NCI-H128 (cell line): ENCODE results near the gene CFAP298.

Source experiments
- DNase-seq: peaks from one replicate; lab custom pipeline; 2025; ENCODE audit not compliant: unreplicated experiment; lab: John Stamatoyannopoulos, UW

Gene CFAP298

DNA sequence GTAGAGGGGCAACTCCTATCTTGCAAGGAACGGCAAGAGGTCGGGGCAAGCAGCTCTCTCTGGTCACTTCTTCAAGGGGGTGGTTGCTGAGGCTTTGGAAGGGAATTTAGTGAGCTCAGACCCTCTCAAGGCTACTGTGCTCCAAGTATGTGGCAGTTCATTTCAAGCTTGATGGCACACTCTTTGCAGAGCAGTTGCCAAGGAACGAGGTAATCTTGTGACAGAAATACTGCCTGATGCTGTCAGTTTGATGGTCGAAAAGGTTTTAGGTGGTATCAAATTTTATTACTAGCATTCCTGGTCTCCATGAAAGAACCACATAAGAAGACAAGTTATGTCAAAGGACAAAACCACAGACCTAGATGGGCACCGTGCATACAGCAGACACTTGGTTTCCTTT, 13.1 kb downstream of the CFAP298 start:
- no peak for DNase-seq

DNA sequence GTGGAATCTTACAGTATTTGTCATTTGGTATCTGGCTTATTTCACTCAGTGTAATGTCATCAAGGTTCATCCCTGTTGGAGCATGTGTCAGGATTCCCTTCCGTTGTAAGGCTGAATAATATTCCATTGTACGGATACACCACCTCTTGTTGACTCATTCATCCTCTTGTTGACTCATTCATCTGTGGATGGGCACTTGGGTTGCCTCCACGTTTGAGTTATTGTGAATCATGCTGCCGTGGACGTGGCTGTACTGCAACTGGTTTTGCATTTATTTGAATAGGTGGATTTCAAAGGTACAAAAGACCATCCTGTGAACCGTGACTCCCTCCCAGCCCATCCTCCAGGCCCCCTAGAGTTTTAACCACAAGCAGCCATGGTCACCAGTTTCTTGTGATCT, 15.0 kb downstream of the CFAP298 start:
- DNase-seq, result no peak

DNA sequence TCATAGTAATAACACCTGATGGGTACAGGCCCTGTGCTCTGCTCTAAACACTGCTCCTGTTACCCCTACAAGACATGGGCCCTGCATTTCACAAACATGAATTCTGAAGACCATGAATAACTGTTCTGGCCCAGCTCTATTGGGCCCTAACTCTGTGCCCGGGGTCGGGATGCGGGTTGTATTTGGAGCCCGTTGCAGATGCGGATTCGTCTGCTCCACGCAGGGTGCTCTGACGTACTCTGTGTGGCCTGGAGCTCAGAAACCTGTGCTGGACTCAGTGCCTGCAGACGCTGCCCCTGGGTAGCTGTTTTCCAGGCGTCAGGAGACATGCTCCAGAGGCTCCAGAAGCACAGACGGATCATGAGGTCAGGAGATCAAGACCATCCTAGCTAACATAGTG, 16.7 kb downstream of the CFAP298 start:
- DNase-seq, result no peak

DNA sequence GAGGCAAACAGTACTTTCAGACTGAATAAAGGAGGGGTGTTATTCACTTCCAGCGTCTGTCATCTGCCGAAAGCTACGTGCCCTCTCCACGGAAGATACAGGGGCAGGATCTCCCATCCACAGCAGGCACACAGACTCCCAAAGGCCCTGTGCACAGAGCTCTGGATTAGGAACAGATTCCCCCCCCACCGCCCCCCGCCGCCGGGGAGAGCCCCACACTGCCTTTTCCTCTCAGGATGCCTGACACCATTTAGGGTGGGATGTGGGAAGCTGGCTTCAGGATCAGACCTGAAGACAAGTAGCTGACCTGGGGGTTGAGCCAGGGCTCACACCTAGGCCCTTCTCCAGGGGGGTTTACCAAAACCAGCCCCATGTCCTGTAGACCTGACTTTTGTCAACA, 18.5 kb downstream of the CFAP298 start:
- no peak for DNase-seq

DNA sequence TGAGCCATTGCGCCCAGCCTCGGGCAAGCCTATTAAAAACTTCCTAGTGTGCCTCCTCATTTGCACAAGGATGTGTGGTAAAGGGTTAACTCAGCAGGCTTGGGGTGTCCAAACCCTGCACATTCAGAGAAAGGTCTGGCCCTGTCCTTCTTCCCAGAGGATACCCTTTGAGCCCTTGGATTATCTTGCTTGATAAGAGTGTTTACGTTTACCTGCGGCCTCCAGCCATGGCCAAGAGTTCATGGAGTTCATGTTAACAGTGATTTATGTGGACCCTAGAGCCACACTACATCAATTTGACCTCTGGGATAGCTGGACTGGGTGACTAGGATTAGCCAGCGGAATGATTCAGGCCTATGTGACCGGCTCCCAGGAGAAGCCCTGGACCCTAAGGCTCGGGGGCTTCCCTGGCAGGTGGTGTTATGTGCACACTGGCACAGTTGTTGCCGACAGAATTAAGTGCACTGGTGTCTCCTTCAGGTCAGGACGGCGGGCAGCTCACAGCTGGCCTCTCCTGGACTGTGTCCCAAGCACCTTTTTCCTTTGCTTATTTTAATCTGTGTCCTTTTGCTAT, 19.2 kb downstream of the CFAP298 start:
- no peak for DNase-seq

DNA sequence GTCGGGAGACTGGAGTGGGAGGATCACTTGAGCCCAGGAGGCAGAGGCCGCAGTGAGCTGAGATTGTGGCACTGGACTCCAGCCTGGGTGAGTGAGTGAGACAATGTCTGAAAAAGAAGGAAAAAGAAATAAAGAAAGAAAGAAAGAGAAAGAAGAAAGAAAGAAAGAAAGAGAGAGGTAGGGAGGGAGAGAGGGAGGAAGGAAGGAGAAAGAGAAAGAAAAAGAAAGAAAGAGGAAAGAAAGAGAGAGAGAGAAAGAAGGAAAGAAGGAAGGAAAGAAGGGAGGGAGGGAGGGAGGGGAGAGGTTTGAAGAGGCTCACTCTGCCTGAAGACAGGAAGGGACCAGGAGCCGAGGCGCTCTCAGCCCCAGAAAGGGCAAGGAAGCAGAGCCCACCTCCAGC, 22.0 kb downstream of the CFAP298 start:
- no peak for DNase-seq

DNA sequence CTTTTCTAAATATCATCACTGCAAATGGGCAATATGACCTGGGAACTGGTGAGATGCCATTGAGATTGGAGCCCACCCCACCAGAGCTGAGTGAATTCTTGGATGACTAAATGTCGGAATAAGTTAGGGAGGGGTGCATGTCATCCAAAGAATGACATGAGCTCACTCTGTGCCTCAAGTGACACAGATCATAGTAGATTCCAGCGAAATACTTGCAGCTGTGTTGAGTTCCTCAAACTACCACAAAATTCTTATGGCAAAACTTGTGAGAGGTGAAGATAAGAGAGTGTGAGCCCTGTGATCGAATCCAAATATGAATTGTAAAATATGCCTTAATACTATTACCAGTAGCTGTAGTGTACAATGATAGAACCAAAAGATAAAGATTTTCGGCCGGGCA, 24.5 kb downstream of the CFAP298 start:
- no peak for DNase-seq

DNA sequence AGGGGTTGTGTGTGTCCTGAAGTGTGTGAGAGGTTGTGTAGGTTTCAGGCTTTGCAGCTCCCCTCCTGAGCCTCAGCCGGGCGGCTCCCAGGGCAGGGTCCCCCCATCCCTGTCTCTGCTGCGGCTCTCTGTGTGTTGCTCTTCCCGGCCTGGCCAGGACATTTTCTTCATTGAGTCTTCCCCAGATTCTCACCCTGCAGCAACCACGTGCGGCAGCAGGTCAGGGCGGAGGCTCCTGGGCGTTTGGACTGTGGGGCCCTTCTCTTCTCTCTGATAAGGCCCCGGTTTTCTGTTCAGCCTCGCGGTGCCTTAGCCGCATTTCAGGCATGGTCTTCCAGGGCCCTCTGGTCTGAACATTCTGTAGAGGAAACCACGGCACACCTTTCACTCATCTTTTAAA, 25.1 kb downstream of the CFAP298 start:
- no peak for DNase-seq

DNA sequence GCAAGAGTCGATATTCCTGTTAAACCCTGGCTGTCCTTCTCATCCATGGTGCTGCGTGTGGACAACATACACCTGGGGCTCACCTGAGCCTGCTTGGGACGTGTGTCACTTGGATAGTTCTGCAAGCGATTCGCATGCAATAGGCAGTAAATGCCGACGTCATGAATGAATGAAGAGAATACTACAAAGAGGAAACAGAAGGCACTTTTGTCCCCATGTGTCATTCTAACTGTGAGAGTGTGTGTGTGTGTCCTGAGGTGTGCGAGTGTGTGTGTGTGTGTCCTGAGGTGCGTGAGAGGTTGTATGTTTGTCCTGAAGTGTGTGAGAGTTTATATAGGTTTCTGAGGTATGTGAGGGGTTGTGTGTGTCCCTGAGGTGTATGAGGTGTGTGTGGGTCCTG, 26.2 kb downstream of the CFAP298 start:
- no peak for DNase-seq

DNA sequence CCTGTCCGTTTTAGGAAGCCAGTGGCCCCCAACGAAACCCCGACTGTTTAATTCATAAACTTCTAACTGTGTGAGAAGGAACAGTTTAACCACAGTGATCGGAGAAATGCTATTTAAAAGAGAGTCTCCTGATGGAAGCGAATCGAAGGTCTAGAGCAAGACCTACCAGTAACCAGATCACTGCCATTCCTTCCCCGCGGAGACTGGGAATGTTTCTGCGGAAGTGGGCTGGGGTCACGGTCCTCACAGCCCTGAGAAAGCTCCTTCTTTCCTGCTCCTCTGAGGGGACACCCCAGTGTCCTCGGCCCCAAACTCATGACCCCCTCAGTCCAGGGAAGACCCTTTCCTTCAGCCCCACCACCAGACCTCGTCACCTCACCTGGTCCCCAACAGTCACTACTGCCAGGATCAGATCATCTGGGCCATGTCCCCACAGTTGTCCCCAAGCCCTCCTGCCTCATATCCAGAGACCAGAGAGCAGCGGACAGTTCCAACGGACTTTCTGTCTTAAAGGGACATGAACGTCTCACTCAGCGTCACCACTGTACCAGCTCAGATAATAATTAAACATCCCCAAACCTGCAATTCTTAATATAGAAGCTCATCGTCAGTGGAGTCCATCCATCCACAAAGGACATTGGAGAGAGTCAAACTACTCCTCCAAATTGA, 27.0 kb downstream of the CFAP298 start, which contains the start of gene TCP10L:
TCP10L (minus strand) TSS at position 482 of the 669 bp plus-strand sequence. CDS start 1,219 bp downstream, outside the sequence.
- no peak for DNase-seq

DNA sequence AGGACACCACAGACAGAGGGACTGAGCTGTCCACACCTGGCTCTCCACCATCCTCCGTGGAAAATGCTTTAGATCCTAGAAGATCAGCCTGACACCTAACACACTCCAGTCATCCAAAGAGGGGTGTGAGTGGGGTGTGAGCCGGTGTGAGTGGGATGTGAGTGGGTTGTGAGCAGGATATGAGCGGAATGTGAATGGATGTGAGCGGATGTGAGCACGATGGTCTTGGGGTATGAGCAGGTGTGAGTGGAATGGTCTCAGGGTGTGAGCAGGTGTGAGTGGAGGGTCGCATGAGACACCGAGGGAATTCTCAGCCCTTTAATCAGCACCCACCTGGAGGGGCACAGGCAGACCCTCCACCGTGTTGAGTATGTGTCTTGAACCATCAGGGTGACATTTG, 27.7 kb downstream of the CFAP298 start:
- DNase-seq, result no peak

DNA sequence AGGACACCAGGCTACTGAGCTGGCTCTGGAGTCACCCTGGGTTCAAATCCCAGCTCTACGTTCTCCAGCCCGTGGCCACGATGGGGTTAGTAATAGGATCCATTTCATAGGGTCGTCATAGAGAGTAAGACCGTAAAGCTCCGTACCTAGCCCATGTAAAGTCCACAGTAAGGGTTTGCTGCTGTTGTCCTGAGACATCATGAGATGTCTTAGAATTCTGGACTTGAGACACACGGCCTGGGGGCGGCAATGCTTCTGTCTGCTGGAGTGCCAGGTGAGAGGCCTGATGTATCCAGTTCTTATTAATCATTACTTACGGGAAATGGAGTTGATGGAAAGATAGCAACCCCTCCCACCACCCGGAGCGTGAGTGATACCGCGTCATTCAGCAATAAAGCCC, 30.4 kb downstream of the CFAP298 start:
- no peak for DNase-seq

DNA sequence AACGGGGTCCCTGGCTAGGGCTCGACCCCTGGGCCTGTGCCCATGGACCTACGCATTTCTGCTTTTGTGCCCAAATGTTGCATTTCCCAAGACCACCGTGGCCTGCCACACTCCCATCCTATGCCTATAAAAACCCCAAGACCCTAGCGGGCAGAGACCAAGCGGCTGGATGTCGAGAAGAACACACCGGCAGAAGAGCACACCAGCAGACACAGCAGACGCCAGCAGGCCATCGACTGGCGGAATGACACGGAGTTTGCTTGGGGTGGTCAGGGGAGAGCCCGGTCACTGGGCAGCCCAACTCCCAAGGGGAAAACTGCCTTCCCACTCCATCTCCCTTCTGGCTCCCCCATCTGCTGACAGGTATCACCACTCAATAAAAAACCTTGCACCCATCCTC, 31.2 kb downstream of the CFAP298 start:
- no peak for DNase-seq

DNA sequence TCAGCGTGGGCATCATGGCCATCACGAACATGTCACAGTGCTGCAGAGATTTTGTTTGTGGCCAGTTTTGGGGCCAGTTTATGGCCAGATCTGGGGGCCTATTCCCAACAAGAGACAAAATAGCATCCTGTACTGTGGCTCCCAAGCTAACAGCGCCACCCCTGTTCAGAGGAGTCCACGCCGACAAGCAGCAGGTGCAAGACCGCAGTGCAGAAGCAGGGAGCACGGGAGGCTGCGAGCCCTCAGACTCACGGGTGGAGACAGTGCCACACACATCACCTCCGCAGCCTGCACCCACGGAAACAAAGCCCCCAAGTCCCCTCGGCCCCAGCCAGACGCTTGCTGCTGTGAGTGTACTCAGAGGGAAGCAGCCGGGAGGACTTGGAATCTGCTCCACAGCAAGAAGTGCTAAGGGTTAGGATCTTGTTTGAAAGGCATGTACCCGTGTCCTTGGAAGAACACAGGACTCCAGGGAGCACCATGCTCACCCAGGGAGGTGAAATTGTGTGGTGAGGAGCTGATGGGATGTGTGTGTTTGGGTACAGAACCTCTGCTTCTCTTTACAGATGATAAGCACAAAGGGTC, 34.0 kb downstream of the CFAP298 start:
- DNase-seq, result no peak

DNA sequence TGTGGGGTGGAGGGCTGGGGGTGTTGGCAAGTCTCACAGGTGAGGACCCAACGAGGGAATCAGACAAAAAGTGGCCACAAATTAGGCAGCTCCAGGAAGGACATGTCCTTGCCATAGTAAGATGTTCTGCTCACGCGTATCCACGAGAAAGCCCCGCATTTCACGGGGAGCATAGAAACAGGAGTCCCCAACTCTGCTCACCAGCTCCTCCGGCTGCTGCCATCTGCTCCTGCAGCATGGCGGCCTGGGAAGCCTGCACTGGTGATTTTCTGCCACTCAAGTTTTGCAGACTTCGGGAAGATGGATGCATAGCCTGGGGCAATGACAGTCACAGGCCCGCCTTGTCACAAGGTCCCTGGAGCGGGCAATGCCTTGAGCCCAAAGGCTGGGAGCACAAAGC, 36.2 kb downstream of the CFAP298 start:
- DNase-seq, result no peak

DNA sequence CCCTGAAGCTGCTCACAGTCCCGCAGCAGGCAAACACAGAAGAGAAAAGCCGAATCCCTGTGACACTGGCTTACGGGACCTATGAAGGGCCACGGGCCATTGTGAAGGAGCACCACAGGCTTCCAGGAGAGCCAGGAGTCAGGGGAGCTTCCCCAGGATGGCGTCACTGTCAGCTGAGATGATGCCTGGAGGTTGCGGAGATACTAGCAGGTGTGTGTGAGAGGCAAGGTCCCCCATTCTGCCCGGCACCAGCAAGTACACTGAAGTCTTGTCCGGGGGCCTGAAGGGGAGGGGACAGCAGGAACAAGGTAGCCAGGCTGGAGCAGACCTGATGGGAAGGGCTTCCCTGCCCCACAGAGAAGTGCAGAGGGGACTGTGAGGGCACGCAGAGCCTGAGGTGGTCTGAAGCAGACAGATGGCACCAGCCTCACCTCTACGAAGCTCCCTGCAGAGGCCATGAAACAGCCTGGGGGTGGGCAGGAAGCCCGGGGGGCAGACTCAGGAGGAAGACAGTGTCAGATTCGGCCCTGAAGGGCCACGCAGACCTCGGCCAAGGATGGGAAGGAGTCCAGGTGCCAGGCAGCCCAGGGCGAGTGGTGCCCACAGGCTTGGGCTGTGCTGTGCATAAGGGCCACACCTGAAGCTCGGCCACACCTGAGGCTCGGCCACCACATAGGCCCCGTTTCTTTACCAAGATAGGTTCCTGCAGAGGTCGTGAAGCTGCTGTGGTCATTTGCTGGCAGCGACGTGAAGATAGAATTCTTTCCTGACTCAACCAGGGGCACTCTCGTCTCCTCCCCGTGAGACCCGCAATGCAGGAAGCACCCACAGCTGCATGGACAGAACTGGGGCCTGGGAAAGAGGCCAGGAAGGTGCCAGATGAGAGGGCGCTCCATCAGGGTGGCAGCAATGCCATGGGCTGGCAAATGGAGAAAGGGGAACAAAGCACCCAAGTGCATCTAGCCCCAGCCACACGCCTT, 36.9 kb downstream of the CFAP298 start:
- DNase-seq, result no peak

DNA sequence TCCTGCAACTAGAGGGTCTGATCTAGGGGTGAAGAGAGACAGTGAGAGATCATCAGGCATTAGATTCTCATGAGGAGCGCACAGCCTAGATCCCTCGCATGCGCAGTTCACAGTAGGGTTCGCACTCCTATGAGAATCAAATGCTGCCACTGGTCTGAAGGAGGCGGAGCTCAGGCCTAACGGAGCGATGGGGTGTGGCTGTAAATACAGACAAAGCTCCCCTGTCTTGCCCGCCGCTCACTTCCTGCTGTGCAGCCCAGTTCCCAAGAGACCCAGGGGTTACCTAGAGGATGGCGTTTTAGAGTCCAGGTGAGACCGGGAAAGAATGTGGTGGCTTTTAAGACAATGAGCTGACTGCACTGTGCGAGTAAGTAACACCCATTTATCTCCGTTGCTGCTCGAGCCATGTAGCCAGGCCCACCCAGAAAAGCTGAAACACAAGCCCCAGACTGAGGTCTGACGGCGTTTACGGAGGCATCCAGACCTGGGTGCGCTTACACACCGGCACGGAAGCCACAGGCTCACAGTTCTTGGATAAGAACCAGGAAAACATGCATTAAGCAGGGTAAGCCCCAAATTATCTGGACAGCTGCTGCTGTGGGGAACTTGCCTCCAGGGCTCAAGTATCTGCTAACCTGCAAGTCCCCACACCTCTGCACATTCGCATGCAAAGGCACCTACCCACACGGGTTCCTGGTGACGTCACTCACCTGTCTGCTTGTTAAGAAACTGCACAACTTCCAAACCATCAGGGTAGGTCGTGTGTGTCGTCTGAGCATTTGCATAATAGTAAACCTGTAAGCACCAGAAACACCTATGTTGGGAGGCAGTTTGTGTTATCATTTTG, 39.4 kb downstream of the CFAP298 start:
- no peak for DNase-seq

DNA sequence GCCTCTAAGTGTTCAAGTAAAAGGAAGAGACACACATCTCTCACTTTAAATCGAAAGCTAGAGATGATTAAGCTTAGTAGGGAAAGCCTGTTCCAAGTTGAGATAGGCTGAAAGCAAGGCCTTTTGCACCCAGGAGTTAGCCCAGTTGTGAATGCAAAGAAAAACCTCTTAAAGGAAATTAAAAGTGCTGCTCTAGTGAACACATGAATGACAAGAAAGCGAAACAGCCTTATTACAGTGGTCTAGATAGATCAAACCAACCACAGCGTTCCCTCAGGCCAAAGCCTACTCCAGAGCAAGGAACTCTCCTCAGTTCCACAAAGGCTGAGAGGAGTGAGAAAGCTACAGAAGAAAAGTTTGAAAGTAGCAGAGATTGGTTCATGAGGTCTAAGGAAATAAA, 41.7 kb downstream of the CFAP298 start:
- DNase-seq, result no peak

DNA sequence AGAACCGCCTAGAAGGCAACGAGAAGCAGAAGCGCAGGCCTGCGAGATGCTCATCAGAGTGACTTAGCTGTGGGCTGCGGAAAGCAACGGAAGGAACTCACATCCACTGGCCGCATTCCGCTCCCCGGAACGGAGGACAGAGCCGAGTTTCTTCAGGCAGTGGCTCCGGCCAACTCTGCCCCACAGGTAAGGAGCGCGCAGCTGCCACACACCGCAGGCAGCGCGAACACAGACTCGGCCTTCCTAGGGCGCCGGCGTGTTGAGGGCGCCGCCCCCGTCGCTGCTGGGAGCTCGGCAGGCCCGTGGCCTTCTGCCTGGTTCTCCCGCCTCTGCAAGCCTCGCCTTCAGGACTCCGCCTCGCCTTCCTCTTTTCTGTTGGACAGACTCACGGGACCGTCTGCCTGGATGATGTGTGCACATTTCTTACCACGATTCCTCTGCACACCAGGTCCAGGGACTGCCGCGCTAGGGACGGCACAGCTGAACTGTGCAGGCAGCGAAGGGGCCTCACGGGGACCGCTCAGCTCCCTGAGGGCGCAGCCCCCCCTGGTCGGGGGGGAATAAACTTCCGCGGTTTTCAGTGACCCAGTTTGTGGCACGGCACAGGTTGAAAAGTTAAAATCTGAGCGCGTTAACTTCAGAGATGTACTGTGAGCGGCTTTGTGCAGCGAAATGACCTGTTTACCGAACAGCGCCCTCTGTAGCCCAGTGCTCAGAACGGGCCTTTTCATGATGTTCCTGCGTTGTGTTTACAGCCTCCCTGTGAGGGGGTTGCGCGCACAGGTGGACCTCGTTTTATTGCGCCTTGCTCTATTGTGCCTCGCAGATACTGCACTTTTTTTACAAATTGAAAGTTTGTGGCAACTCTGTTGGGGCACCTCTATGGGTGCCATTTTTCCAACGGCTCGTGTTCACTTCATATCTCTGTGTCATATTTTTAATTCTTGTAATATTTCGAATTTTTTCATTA, 42.6 kb downstream of the CFAP298 start:
- peak; percentile 37 for DNase-seq
